ENCODE data around the gene RBBP8.

DNA sequence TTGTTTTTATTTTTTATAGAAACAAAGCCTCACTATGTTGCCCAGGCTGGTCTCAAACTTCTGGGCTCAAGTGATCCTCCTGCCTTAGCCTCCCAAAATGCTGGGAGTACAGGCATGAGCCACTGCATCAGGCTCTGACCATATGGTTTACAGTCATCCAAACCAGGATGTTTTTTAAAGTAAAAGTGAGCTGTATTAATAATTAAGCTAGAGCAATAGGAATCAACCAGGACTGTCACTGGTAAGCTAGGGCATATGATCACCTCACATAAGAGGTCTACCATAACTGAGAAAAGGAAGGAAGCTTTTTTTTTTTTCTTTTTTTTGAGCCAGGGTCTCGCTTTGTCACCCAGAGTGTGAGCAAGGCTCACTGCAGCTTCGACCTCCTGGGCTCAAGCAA lies 8.5 kb upstream of the RBBP8 start:
- no peak for TF ChIP-seq CTCF (IDR thresholded peaks at IDR 0.05)
- TF ChIP-seq POLR2A (IDR thresholded peaks at IDR 0.05; ENCODE audit: low read depth), result no peak
- no peak for TF ChIP-seq POLR2AphosphoS5 (IDR thresholded peaks at IDR 0.05)

Measured in esophagus muscularis mucosa (tissue), 3 donors.